HL-60 (cell line): ENCODE data around the gene OSBPL3.

ENCODE experiments used
- DNase-seq, 2 experiments: peaks; one replicate each; pipeline ENCODE4 v3.0.0-alpha.2; 2010 to 2020; ENCODE audit warnings: low read depth in 1 of 2, low spot score in 1 of 2
- H3K27ac ChIP-seq: fragments of 250-450 bp; sonication (Bioruptor Pico); replicated peaks from 2 replicates; pipeline ENCODE4 v1.5.1; 2020; ENCODE audit warnings: mild to moderate bottlenecking, moderate library complexity
- H3K27me3 ChIP-seq: fragments of 250-450 bp; sonication (Bioruptor Pico); 2 replicates; pipeline ENCODE4 v1.5.1; 2021; ENCODE audit warnings: mild to moderate bottlenecking, moderate library complexity; ENCODE audit not compliant: insufficient read depth, poor library complexity, severe bottlenecking
- H3K4me3 ChIP-seq: replicated peaks from 2 replicates; pipeline ENCODE4 v1.5.1; 2011; ENCODE audit warnings: mild to moderate bottlenecking, control low read depth, low read length; ENCODE audit not compliant: insufficient read depth
- GABPA ChIP-seq: IDR thresholded peaks from 2 replicates; pipeline ENCODE4 v1.6.1; 2012; ENCODE audit warnings: low read depth
- POLR2AphosphoS5 ChIP-seq: IDR thresholded peaks from 2 replicates; pipeline ENCODE4 v1.6.1; 2012; ENCODE audit warnings: low read depth
- REST ChIP-seq: IDR thresholded peaks from 2 replicates; pipeline ENCODE4 v1.6.1; 2012; ENCODE audit warnings: low read depth; ENCODE audit not compliant: insufficient replicate concordance
- SPI1 ChIP-seq: IDR thresholded peaks from 2 replicates; pipeline ENCODE4 v1.6.1; 2012; ENCODE audit warnings: low read depth, mild to moderate bottlenecking, borderline replicate concordance
- TF ChIP-seq, protein P1 (sequence below): IDR thresholded peaks from one replicate; pipeline ENCODE4 v1.5.1; 2011; ENCODE audit warnings: low read length, control low read depth, inconsistent platforms; ENCODE audit not compliant: insufficient read depth

OSBPL3 gene

GRCh38 chr7:24932389-24932788, 47.6 kb downstream of the OSBPL3 start:
- H3K4me3 ChIP-seq = no peak overlapping the region
- DNase-seq = no peak
- no peak overlapping the region for H3K27ac ChIP-seq
- H3K27me3 ChIP-seq = no peaks in the 10 kb centered on the region
- TF ChIP-seq REST = no peak
- no peak for TF ChIP-seq SPI1
- TF ChIP-seq, protein P1, sequence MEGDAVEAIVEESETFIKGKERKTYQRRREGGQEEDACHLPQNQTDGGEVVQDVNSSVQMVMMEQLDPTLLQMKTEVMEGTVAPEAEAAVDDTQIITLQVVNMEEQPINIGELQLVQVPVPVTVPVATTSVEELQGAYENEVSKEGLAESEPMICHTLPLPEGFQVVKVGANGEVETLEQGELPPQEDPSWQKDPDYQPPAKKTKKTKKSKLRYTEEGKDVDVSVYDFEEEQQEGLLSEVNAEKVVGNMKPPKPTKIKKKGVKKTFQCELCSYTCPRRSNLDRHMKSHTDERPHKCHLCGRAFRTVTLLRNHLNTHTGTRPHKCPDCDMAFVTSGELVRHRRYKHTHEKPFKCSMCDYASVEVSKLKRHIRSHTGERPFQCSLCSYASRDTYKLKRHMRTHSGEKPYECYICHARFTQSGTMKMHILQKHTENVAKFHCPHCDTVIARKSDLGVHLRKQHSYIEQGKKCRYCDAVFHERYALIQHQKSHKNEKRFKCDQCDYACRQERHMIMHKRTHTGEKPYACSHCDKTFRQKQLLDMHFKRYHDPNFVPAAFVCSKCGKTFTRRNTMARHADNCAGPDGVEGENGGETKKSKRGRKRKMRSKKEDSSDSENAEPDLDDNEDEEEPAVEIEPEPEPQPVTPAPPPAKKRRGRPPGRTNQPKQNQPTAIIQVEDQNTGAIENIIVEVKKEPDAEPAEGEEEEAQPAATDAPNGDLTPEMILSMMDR = no peak
- TF ChIP-seq GABPA = no peak
- no peak for TF ChIP-seq POLR2AphosphoS5

DNA sequence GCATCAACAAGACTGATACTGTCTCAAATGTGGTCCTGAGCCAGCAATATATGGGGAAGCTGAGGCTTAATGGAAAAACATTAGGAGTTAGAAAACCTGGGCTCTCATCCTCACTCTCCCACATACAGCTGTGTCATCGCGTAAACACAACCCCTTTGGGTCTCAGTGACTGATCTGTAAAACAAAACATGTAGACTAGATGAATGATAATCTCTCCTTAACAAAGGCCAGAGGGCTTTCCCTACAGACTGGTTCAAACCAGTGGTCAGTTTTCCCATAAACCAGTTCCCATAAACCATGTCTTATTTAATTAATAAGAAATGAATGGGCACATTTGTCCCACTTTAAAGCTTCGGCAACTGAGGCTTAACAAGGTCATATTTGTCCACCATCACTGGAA, 48.1 kb downstream of the OSBPL3 start:
- Histone ChIP-seq H3K27ac (no peak overlapping the region), H3K27me3 (no peaks in the 10 kb centered on the region), H3K4me3 (no peak overlapping the region)
- TF ChIP-seq REST (no peak), GABPA (no peak)
- TF ChIP-seq, protein P1 = no peak
- no peak for DNase-seq

DNA sequence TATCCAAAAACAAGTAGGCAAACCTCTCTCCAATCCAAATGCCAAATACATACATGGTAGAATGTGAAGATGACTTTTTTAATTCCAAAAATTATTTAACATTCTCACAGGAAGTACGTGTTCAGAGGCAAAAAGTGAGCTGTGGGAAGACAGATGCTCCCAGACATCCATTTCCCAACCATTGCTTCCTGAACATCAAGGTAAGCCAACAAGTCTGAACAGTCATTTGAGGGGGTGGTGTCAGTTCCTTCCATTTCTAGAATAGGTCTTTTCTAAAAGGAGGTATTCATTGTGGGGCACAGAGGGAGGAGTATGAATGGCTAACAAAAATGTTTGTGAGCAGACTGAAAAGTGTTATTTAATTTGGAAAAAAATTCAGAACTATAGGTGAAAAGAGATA, 49.1 kb downstream of the OSBPL3 start:
- Histone ChIP-seq H3K27ac (no peak overlapping the region), H3K4me3 (no peak overlapping the region), H3K27me3 (no peaks in the 10 kb centered on the region)
- TF ChIP-seq, protein P1 = no peak
- no peak for TF ChIP-seq POLR2AphosphoS5
- TF ChIP-seq GABPA = no peak
- no peak for TF ChIP-seq REST
- no peak for TF ChIP-seq SPI1
- no peak for DNase-seq
